GM19238 (cell line): ENCODE data around the gene SRPK3.
"Not testable (repeated sequence)": the region's sequence is repeated elsewhere in the genome, so short reads cannot be mapped to it uniquely, and the experiment has no call there.

Experiments used
- DNase-seq: peaks from one replicate; pipeline ENCODE4 v3.0.0; 2011; ENCODE audit warnings: low spot score; ENCODE audit not compliant: insufficient read length

SRPK3 gene

DNA sequence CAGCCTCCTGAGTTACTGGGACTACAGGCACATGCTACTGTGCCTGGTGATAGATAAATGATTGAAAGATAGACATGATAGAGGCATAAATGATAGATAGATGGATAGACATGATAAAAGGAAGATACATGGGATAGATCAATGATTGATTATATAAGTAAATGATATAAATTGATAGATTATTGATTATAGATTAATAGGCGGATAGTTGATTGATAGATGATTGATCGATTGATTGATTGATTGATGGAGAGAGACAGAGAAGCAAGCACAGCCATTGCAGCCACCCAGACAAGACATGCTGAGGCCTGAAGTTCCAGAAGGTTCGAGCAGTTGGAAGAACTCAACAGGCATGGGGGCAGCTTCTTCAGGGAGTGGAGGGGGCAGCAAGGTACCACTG is 34.5 kb upstream of the SRPK3 start:
- no peak for DNase-seq

DNA sequence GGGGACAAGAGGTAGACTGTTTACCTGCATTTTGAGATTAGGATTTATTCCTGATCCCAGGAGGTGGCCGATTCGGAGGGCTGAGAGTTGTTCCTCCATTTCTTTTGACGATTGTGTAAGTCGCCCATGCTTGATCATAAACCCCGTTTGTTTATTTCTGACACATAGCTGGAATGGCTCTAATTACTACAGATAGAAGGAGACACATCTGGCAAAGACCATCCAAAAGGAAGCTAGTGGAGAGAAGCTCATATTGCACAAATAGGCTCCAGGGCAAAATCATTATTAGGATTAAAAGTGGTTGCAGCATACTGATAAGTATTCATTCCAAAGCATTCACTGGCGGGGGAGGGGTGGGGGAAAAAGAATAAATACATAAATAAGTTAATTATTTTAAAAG is 33.9 kb upstream of the SRPK3 start:
- not testable (repeated sequence) for DNase-seq

DNA sequence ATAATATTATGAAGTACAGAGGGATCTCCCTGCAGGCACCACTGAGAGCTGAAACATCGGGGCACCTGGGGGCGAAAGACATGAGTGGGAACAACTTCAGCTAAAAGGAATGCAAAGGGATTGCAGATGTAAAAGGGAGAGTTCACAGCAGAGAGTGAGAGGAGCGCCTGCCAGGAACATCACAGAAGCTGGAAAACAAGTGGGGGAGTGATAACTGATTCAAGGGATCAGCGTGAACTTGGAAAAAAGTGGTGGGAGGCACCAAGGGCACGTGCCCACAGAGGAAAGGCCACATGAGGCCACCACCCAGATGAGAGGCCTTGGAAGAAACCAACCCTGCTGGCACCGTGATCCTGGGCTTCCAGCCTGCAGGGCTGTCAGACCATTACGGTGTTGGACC is 31.8 kb upstream of the SRPK3 start:
- DNase-seq: not testable (repeated sequence)

DNA sequence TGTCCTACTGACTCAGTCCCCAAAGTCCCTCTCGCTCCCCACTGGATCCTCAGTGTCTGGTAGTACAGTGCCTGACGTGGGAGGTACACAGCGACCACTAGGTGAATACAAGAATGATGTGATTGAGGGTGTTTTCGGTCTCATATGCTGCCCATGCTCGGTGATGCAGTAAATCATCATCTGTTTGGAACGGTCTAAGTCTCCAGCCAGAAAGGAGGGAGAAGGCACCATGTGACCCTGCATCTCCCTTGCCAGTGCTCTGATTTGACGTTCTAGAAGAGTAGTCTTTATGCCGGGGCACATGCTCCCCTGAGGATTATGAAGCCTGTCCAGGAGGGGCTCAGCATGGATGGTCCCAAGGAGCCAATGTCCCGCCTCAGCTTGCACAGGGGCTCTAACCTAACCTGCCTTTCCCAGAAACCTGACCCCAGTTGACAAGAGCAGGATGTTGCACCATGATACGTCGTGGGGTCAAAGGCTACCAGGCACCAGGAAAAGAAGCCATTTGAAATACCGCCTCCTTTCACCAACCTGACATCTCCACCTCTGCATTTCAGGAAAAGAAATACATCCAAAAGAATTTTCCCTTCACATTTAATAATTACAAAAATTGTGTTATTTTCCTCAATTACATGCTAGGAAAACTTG is 30.6 kb upstream of the SRPK3 start:
- no peak for DNase-seq

DNA sequence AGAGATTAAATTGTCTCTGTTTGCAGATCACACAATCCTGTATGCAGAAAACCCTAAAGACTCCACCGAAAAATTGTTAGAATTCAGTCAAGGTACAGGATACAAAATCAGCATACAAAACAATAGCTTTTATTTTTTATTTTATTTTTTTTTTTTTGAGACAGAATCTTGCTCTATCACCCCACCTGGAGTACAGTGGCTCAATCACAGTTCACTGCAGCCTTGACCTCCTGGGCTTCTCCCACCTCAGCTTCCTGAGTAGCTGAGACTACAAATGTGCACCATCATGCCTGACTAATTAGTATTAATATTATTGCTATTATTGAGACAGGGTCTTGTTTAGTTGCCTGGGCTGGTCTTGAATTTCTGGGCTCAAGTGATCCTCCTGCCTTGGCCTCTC is 25.7 kb upstream of the SRPK3 start:
- DNase-seq: no peak

DNA sequence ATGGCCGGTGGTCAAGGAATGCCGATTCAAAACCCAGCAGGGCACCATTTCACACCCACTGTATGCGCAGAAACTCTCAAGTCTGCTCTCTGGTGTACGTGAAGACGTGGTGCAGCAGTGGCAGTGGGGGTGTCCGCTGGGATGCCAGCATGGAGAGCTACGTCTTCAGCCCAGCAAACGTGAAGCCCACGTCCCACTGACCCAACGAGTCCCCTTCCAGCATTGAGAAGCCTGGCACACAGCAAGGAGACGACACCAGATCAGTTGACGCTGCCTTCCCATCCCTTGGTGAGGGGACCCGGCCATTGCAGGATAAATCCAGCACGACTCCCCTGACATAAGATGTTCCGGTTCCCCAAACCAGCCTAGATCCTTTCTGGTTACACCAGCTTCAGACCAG is 19.0 kb upstream of the SRPK3 start:
- DNase-seq: no peak

DNA sequence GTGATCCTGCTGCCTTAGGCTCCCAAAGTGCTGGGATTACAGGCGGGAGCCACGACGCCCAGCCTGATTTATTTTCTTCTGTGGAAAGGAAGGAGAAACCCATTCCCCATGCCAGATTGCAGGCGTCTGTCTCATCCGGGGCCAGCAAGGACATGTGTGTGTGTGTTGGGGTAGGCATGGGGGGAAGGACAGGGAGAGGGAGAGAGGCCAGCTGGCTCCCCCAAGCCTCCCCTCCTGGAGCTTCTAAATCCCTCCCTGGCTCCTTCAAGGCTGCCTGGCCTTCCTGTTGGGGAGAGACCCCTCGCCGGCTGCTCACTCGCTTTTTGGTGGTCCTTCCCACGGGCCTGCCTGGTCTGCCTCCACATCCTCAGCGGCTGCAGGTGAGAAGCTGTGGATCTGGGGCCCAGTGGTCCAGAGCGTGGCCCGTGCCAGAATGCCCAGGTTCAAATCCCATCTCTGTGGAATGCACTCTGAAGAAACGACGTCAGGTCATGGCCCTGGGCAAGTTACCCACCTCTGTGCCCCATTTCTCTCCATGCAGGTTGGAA is 18.1 kb upstream of the SRPK3 start:
- no peak for DNase-seq

DNA sequence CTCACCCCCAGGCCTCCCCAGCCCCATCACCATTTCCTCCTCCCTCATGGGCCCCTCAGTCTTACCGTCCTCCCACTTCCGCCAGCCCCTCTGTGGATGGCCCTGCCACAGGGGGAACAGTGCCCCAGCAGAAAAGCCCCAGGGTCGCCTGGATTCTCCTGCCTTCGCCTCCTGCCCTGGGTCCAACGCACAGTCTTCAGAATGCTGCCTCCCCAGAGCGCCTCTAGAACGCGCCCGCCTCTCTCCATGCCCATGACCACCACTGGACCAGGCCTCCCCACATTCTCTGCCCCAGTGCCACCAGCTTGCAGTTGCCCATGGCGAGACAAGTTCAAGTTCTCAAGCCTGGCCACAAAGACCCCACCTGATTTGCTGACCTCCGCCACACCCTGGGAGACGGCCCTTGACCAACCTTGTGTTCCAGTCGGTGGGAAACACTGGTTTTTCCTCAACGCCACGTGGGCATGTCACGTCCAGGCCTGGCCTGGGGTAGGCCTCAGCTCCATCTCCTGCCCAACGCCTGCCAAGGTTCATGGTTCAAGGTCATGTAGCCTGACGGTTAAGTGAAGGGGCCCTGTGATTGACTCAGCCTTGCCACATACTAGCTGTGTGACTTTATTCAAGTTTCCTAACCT is 17.4 kb upstream of the SRPK3 start:
- no peak for DNase-seq

DNA sequence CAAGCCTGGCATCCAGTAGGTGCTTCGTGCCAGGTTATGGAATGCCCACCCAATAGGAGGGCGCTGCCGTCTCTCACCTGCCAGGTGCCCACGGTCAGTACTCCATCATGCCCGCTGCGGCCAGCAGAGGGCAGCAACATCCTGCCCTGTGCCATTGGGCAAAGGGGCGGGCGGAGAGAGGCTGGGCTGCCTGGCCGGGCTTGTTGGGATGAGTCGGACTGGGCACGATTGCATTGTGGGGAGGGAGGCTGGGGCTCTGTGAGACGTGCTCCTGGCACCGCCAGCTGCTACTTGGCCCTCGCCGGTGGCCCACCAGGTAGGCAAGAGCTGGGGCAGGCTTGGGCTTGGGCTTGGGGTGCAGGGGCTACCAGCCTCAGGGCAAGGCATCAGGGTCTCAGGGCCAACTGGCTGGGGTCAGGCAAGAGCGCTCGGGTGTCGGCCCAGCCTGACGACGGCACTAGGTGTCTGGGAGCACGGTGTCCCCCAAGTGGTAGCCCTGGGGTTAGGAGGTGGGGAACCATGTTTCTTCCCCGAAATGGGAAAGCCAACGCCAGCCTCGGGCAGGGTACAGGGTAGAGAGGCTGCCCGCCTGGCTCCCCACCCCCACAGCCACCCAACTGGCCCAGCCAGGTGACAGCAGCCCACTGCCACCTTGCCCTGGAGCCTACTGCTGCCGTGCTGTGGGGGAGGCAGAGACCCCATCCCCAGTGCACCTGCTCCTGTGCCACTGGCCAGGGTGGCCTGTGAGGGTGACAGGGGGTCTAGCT is 16.7 kb upstream of the SRPK3 start, which contains the start of gene PLXNB3:
Gene PLXNB3 (plus strand): TSS at position 261 of the 767 bp plus-strand sequence. CDS start 1,287 bp downstream, outside the sequence.
- DNase-seq: peak; percentile 81

DNA sequence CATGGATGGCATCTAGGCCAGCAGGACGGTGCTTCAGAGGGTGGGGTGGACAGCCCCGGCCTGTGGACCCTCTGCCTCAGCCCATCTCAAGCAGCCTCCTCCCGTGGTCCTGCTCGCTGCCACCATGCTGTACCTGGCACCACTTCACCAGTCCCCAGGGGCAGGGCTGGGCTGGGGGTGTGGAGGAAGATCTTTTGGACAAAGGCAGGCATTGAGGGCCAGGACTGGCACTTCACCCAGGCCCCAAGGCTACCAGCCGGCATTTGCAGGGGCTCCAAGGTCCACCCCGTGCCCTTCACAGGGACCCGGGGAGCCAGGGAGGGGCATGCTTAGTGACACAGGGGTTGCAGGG is 16.1 kb upstream of the SRPK3 start:
- peak; percentile 1 for DNase-seq

DNA sequence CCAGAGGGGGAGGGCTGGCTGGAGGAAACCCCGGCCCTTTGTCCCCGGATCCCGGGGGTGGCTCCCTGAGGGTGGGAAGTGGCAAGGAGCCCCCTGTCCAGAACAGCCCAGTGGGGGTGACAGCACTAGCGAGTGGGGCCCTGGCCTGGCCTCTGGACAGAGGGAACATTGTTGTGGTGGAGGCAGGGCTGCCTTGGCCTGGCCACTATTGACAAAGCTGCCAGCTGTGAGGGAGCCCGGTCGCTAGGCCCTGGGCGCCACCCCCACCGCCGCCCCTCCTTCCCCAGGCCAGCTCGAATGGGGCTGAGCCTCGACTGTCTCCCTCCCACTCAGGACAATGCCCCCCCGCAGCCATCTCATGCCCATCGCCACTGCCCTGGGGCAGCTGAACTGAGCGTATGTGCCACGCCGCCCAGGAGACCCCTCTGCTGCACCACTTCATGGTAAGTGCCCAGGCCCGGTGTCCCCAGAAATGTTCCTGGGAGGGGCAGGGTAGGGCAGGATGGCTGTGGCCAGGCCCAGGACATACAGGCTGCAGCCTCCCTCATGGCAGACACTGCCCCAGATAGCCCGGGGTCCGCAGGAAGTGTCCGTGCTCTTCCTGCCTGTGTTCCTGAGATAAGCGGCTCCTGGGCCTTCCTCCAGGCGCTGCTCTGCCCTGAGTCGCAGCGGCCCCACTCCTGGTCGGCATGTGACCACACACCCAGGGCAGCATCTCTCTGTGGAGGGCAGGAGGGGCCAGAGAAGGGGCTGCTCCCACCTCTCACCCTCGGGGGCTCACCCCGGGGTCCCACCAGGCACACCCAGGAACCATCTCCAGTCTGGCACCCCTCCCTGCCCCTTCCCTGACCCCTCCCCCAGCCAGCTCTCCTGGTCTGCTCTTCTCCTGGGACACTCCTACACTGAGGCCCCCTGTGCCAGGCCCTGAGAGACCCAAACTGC is 15.4 kb upstream of the SRPK3 start:
- DNase-seq: no peak

DNA sequence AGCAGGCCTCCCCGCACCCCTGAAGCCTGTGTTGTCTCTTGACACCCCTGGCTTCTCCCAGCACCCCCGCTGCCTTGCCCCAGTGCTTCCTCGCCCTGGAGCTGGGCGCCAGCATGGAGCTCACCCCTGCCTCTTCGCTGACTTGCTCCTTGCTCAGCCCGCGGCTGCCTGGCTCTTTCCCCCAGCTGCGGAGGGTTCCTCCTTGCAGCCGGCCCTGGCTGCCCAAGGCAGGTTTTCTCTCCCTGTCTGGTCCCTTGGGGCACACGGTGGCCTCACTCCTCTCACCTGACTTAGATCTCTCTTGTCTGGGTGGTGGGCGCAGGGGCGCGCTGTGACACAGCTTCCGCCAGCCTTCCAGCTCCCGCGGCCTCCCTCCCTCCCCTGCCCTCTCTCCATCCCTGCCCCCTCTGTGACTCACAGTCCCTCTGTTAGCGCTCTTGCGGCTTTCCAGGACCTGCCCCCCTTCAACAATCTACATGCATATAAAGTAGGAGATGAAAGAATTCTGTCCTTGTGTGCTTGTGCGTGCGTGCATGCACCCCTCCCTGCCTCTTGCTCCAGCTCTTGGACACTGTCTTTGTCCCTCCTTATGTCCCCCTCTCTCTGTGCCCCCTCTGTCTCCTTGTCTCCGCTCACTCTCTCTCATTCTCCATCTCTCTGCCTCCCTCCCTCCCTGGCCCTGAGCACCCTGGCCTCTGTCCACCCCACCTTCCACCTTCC is 14.6 kb upstream of the SRPK3 start:
- peak; percentile 7 for DNase-seq

DNA sequence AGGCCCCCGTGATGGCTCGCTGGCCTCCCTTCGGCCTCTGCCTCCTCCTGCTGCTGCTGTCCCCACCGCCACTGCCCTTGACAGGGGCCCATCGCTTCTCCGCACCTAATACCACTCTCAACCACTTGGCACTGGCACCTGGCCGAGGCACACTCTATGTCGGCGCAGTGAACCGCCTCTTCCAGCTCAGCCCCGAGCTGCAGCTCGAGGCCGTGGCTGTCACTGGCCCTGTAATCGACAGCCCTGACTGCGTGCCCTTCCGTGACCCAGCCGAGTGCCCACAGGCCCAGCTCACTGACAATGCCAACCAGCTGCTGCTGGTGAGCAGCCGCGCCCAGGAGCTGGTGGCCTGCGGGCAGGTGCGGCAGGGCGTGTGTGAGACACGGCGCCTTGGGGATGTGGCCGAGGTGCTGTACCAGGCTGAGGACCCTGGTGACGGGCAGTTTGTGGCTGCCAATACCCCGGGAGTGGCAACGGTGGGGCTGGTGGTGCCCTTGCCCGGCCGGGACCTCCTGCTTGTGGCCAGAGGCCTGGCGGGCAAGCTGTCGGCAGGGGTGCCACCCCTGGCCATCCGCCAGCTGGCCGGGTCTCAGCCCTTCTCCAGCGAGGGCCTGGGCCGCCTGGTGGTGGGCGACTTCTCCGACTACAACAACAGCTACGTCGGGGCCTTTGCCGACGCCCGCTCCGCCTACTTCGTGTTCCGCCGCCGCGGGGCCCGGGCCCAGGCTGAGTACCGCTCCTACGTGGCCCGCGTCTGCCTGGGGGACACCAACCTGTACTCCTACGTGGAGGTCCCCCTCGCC is 13.8 kb upstream of the SRPK3 start:
- DNase-seq: no peak

DNA sequence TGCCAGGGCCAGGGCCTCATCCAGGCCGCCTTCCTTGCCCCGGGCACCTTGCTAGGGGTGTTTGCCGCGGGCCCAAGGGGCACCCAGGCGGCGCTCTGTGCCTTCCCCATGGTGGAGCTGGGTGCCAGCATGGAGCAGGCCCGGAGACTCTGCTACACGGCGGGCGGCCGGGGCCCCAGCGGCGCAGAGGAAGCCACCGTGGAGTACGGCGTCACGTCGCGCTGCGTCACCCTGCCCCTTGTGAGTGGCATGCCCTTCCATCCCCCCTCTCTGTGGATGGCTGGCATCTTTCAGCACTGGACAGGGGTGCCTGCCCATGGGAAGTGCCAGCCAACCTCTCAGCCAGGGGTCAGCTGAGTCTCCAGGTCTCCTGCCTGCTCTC is 13.2 kb upstream of the SRPK3 start:
- no peak for DNase-seq

DNA sequence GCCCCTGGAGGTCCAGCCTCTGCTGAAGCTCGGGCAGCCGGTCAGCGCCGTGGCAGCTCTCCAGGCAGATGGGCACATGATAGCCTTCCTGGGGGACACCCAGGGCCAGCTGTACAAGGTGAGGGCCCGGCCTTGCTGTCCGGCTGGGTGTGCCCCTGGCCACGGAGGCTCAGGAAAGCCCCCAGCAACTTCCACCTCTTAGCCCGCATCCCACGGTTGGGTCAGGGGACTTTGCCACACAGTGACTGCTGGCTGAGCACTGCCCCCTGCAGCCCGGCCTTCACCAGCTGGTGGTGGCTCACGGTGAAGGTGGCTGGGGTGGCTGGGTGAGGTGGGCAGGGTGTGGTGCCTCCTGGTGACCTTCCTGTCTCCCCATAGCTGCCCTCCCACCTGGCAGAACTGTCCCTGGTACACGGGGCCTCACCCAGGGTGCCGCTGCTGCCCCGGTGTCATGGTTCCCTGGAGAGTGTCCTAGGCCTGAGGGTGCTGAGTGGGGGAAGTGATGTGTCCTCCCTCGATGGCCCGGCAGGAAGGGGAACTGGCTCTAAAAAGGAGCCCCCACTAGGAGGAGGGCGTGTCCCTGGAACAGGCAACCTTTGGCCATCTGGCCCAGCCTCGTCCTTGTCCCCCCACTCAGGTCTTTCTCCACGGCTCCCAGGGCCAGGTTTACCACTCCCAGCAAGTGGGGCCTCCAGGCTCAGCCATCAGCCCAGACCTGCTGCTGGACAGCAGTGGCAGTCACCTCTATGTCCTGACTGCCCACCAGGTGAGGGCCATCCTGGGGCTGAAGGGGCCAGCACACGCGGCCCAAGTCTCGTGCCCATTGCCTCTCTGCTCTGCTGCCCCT is 12.3 kb upstream of the SRPK3 start:
- DNase-seq: no peak

DNA sequence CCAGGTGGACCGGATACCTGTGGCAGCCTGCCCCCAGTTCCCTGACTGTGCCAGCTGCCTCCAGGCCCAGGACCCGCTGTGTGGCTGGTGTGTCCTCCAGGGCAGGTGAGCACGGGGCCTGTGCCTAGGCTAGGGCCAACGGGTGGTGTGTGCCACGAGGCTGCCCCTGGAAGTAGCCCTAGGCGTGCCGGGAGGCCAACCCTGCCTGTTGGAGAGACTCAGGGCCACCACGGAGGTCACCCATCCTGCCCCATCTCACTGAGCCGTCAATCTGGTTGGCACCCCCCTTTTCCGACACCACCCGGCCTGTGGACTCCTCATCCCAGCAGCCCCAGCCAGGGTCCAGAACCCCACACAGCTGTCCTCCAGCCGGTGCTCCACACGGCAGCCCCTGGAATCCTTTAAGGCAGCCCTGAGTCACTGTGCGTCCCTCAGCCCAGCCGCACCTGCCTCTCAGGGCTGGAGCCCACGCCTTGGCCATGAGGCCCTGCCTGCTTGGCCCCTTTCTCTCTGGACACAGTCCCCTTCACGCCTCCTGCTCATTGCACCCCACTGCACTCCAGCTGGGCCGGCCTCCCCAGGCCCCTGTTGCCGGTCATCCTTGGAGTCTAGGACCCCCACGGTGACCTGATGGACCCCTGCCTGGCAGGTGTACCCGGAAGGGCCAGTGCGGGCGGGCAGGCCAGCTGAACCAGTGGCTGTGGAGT is 11.5 kb upstream of the SRPK3 start:
- no peak for DNase-seq

DNA sequence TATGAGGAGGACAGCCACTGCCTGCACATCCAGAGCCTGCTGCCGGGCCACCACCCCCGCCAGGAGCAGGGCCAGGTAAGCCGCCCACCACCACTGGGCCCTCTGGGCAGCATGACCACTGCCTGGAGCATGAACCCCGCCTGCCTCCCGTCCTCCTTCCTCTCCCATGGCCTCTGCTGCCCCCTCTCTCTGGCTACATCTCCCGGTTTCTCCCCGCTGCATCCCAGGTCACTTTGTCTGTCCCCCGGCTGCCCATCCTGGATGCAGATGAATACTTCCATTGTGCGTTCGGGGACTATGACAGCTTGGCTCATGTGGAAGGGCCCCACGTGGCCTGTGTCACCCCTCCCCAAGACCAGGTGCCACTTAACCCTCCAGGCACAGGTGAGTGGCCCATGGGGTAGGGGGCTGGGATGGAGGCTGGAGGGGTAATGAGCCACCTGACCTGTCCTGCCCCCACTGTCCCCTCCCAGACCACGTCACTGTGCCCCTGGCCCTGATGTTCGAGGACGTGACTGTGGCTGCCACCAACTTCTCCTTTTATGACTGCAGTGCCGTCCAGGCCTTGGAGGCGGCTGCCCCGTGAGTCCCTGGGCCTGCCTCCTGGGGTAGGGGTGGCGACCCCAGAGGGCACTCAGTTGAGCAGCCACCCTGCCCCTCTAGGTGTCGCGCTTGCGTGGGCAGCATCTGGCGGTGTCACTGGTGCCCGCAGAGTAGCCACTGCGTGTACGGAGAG is 10.8 kb upstream of the SRPK3 start:
- no peak for DNase-seq
